ENCODE measurements around the gene TRIM14. TPM values are rescaled to one million over a fixed set of nuclear protein-coding genes. Genes with fewer than 3 reads are reported as not detected.

Gene TRIM14
- total and polyA plus RNA-seq, 2 of the 13 experiments (the other 11 are each of a cell fraction or from before 2014, with no cell fraction given): 9.2 to 13.0 TPM

- no peak overlapping the region for H3K4me2 ChIP-seq (ENCODE audit: low read depth, low read length)
- no peak overlapping the region for H3K4me3 ChIP-seq (replicated peaks in 1 of 3; ENCODE audit: insufficient read depth in 1 of 3, low read depth in 2 of 3, low read length in 3 of 3)
- in situ Hi-C loops (cut with HindIII; ENCODE audit: extremely low pct_ligation_motif_present, low pct_unique_long_range_greater_than_20kb): no loop called here
- CTCF ChIA-PET (ENCODE audit: low intra/inter-chr PET ratio, low total read pairs): no interaction called here
- H4K20me1 ChIP-seq (ENCODE audit: insufficient read depth, low read length): no peaks in the 10 kb centered on the region
- H3K27ac ChIP-seq (ENCODE audit: extremely low read length, insufficient read depth, low read length): no peak overlapping the region
- no TSS peak for BruUV-seq (replicated peaks)
- no peaks in the 10 kb centered on the region for H3K27me3 ChIP-seq (ENCODE audit: control insufficient read depth in 1 of 2, insufficient read depth in 2 of 2, low read length in 2 of 2)
- ATAC-seq: no peak
- POLR2A ChIA-PET: no interaction called here
- no peaks in the 10 kb centered on the region for H3K79me2 ChIP-seq (ENCODE audit: insufficient read depth, low read length)
- no peak for TF ChIP-seq FOXO1 (CRISPR knock-in tag; IDR thresholded peaks at IDR 0.05)
- TF ChIP-seq, protein P1, sequence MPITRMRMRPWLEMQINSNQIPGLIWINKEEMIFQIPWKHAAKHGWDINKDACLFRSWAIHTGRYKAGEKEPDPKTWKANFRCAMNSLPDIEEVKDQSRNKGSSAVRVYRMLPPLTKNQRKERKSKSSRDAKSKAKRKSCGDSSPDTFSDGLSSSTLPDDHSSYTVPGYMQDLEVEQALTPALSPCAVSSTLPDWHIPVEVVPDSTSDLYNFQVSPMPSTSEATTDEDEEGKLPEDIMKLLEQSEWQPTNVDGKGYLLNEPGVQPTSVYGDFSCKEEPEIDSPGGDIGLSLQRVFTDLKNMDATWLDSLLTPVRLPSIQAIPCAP (CRISPR knock-in tag; IDR thresholded peaks at IDR 0.05; ENCODE audit: low read depth): no peak
- TF ChIP-seq, protein P2, sequence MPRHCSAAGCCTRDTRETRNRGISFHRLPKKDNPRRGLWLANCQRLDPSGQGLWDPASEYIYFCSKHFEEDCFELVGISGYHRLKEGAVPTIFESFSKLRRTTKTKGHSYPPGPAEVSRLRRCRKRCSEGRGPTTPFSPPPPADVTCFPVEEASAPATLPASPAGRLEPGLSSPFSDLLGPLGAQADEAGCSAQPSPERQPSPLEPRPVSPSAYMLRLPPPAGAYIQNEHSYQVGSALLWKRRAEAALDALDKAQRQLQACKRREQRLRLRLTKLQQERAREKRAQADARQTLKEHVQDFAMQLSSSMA (CRISPR knock-in tag; IDR thresholded peaks at IDR 0.05): no peak
- TF ChIP-seq REL (CRISPR knock-in tag; conservative IDR thresholded peaks at IDR 0.05): no peak
- no peak for TF ChIP-seq POGZ (CRISPR knock-in tag; IDR thresholded peaks at IDR 0.05)
- no peak for TF ChIP-seq ISL2 (CRISPR knock-in tag; IDR thresholded peaks at IDR 0.05)
- no peaks in the 10 kb centered on the region for H3K4me1 ChIP-seq (ENCODE audit: insufficient read depth, low read length)
- no peaks in the 10 kb centered on the region for H3K9me3 ChIP-seq (ENCODE audit: low read length)
- H2AFZ ChIP-seq (ENCODE audit: low read length): no peak overlapping the region
- H3K36me3 ChIP-seq (replicated peaks in 1 of 2; ENCODE audit: control insufficient read depth in 1 of 2, insufficient read depth in 2 of 2, low read length in 2 of 2): peaks cover 15 to 65% of the 10 kb centered on the region in 2 experiments; a peak in 4 of 5 replicates
- 100% methylated on average over 2 of the region's 9 CpGs for WGBS (ENCODE audit: low lambda C conversion rate)
- DNase-seq (ENCODE audit: low spot score): no peak
- no peak overlapping the region for H3K9ac ChIP-seq (ENCODE audit: insufficient read depth, low read depth, low read length)
- intact Hi-C loops (cut with micrococcal nuclease; ENCODE audit: unreplicated experiment): no loop called here
- no peak for FAIRE-seq
Measured at GRCh38 chr9:98132158-98132557, 13.1 kb upstream of the TRIM14 start.

- intact Hi-C loops (cut with micrococcal nuclease; ENCODE audit: unreplicated experiment): no loop called here
- in situ Hi-C loops (cut with HindIII; ENCODE audit: extremely low pct_ligation_motif_present, low pct_unique_long_range_greater_than_20kb): no loop called here
- no TSS peak for BruUV-seq (replicated peaks)
- TF ChIP-seq ZBTB43 (CRISPR knock-in tag; conservative IDR thresholded peaks at IDR 0.05) (no peak), ZNF17 (CRISPR knock-in tag; IDR thresholded peaks at IDR 0.05) (no peak), ZNF567 (CRISPR knock-in tag; IDR thresholded peaks at IDR 0.05; ENCODE audit: borderline replicate concordance) (no peak), THAP8 (CRISPR knock-in tag; IDR thresholded peaks at IDR 0.05; ENCODE audit: borderline replicate concordance) (no peak), SIN3A (IDR thresholded peaks at IDR 0.05; ENCODE audit: borderline replicate concordance, low read depth, low read length) (no peak), ZNF235 (CRISPR knock-in tag; IDR thresholded peaks at IDR 0.05; ENCODE audit: borderline replicate concordance) (no peak), NCOA5 (CRISPR knock-in tag; IDR thresholded peaks at IDR 0.05) (no peak), AHR (CRISPR knock-in tag; IDR thresholded peaks at IDR 0.05) (no peak), THYN1 (CRISPR knock-in tag; IDR thresholded peaks at IDR 0.05; ENCODE audit: borderline replicate concordance, low read depth) (no peak)
Measured at GRCh38 chr9:98130576-98131228, 11.7 kb upstream of the TRIM14 start.

More at GRCh38 chr9:98130576-98131228, 11.7 kb upstream of the TRIM14 start:
- Histone ChIP-seq H3K4me1 (ENCODE audit: insufficient read depth, low read length) (no peaks in the 10 kb centered on the region), H3K9ac (ENCODE audit: insufficient read depth, low read depth, low read length) (no peak overlapping the region), H3K9me3 (ENCODE audit: low read length) (no peaks in the 10 kb centered on the region), H3K36me3 (replicated peaks in 1 of 2; ENCODE audit: control insufficient read depth in 1 of 2, insufficient read depth in 2 of 2, low read length in 2 of 2) (peaks cover 15 to 62% of the 10 kb centered on the region in 2 experiments; a peak in 4 of 5 replicates), H3K27ac (ENCODE audit: extremely low read length, insufficient read depth, low read length) (no peak overlapping the region), H3K27me3 (ENCODE audit: control insufficient read depth in 1 of 2, insufficient read depth in 2 of 2, low read length in 2 of 2) (no peaks in the 10 kb centered on the region), H3K4me3 (replicated peaks in 1 of 3; ENCODE audit: insufficient read depth in 1 of 3, low read depth in 2 of 3, low read length in 3 of 3) (no peak overlapping the region), H2AFZ (ENCODE audit: low read length) (no peak overlapping the region), H3K79me2 (ENCODE audit: insufficient read depth, low read length) (no peaks in the 10 kb centered on the region), H3K4me2 (ENCODE audit: low read depth, low read length) (no peak overlapping the region), H4K20me1 (ENCODE audit: insufficient read depth, low read length) (no peaks in the 10 kb centered on the region)
- CTCF ChIA-PET (ENCODE audit: low intra/inter-chr PET ratio, low total read pairs): no interaction called here
- ATAC-seq: no peak
- WGBS (ENCODE audit: low lambda C conversion rate): 95% methylated on average over 13 of the region's 13 CpGs
- FAIRE-seq: no peak
- POLR2A ChIA-PET: no interaction called here
- DNase-seq (ENCODE audit: low spot score): no peak

Measured in HepG2 (cell line).